Measurements from ENCODE around the gene CPSF3.

The CPSF3 gene

GRCh38 chr2:9398881-9399780, 24.3 kb upstream of the CPSF3 start:
- Histone ChIP-seq H3K27me3 (ENCODE audit: control insufficient read depth, insufficient read depth, low read length) (no peaks in the 10 kb centered on the region), H3K9ac (ENCODE audit: low read depth, low read length) (no peak overlapping the region), H3K27ac (ENCODE audit: low read depth, low read length) (no peak overlapping the region), H3K4me1 (ENCODE audit: control insufficient read depth, insufficient read depth, low read length) (no peaks in the 10 kb centered on the region), H3K4me3 (ENCODE audit: low read depth, low read length) (no peak overlapping the region), H3K9me3 (ENCODE audit: control insufficient read depth, insufficient read depth, low read length) (no peaks in the 10 kb centered on the region), H3K36me3 (ENCODE audit: control insufficient read depth, insufficient read depth, low read length) (peaks cover 11% of the 10 kb centered on the region; the same call in 1 of the 2 replicates)

DNA sequence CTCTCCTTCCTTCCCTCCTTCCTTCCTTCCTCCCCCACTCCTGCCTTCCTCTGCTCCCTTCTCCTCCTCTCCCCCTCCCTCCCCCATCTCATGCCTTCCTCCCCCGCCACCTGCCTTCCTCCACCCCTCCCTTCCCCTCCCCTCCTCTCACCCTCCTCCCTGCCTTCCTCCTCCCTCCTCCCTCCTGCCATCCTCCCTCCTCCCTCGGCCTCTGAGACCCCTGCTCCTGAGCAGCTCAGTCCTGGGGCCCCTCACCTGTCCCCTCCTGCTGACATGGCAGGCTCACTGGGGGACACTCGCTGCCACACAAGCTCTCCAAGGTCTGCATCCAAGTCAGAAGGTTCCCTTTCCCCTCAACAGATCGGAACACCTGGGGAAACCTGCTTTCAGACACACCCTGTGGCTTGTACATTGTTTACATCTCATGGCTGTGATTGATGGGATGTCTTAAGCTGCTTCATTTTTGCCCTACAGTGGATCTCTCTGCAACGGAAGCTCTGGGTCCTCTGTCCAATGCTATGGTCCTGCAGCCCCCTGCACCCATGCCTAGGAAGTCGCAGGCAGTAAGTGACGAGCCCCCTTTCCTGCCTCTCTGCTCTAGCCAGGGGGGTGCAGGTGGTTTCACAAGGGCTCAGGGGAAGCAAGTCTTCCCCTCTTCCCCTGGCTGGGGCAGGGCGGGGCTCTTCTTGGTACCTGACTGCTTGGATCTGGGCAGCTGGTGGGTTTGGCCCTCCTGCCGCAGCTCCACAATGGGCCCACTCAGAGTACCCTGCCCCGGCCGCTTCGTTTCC, 23.0 kb upstream of the CPSF3 start:
- Histone ChIP-seq H3K36me3 (ENCODE audit: control insufficient read depth, insufficient read depth, low read length) (peaks cover 7% of the 10 kb centered on the region; the same call in 1 of the 2 replicates), H3K9me3 (ENCODE audit: control insufficient read depth, insufficient read depth, low read length) (no peaks in the 10 kb centered on the region), H3K4me3 (ENCODE audit: low read depth, low read length) (no peak overlapping the region), H3K27ac (ENCODE audit: low read depth, low read length) (no peak overlapping the region), H3K9ac (ENCODE audit: low read depth, low read length) (no peak overlapping the region), H3K27me3 (ENCODE audit: control insufficient read depth, insufficient read depth, low read length) (no peaks in the 10 kb centered on the region), H3K4me1 (ENCODE audit: control insufficient read depth, insufficient read depth, low read length) (no peaks in the 10 kb centered on the region)

GRCh38 chr2:9401059-9401547, 22.4 kb upstream of the CPSF3 start:
- Histone ChIP-seq H3K27ac (ENCODE audit: low read depth, low read length) (no peak overlapping the region), H3K36me3 (ENCODE audit: control insufficient read depth, insufficient read depth, low read length) (peaks cover 7% of the 10 kb centered on the region; the same call in 1 of the 2 replicates), H3K9ac (ENCODE audit: low read depth, low read length) (no peak overlapping the region), H3K4me1 (ENCODE audit: control insufficient read depth, insufficient read depth, low read length) (no peaks in the 10 kb centered on the region), H3K4me3 (ENCODE audit: low read depth, low read length) (no peak overlapping the region), H3K27me3 (ENCODE audit: control insufficient read depth, insufficient read depth, low read length) (no peaks in the 10 kb centered on the region), H3K9me3 (ENCODE audit: control insufficient read depth, insufficient read depth, low read length) (no peaks in the 10 kb centered on the region)

DNA sequence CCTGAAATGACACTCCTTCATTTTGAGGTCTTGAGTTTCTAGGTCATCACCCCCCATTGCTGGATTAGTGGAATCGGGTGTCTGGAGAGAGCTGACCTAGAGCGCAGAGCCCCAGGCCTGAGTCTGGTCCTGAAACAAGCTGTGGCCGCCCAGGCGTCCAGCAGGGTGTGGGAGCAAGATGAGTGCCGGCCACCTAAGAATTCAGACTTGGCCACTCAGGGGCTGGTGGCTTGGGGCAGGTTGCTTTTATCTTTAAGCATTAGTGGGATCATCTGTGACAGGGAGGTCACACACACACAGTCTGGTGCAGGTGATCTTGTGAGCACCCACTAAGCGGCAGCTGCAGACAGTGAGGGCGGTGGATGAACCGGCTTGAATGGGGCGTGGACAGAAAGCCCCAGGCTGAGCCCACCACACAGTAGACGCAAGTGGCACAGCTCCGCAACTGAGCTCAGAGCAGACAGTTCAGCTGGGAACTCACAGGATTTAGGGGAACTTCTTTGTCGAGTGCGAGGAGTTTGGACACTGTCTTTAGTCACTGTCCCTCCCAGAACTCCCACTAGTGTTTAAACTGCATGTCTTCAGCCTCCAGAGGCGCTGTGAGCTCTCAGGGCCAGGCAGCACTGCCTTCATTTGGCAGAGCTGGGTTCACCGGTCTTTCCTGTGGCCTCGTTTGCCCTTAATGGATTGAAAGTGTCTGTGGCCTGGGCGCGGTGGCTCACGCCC, 21.6 kb upstream of the CPSF3 start:
- Histone ChIP-seq H3K36me3 (ENCODE audit: control insufficient read depth, insufficient read depth, low read length) (peaks cover 7% of the 10 kb centered on the region; the same call in 1 of the 2 replicates), H3K27me3 (ENCODE audit: control insufficient read depth, insufficient read depth, low read length) (no peaks in the 10 kb centered on the region), H3K4me3 (ENCODE audit: low read depth, low read length) (no peak overlapping the region), H3K9ac (ENCODE audit: low read depth, low read length) (no peak overlapping the region), H3K9me3 (ENCODE audit: control insufficient read depth, insufficient read depth, low read length) (no peaks in the 10 kb centered on the region), H3K27ac (ENCODE audit: low read depth, low read length) (no peak overlapping the region), H3K4me1 (ENCODE audit: control insufficient read depth, insufficient read depth, low read length) (no peaks in the 10 kb centered on the region)

- Histone ChIP-seq H3K27me3 (ENCODE audit: control insufficient read depth, insufficient read depth, low read length) (no peaks in the 10 kb centered on the region), H3K27ac (ENCODE audit: low read depth, low read length) (no peak overlapping the region), H3K9me3 (ENCODE audit: control insufficient read depth, insufficient read depth, low read length) (no peaks in the 10 kb centered on the region), H3K4me3 (ENCODE audit: low read depth, low read length) (no peak overlapping the region), H3K36me3 (ENCODE audit: control insufficient read depth, insufficient read depth, low read length) (peaks cover 7% of the 10 kb centered on the region; the same call in 1 of the 2 replicates), H3K9ac (ENCODE audit: low read depth, low read length) (no peak overlapping the region), H3K4me1 (ENCODE audit: control insufficient read depth, insufficient read depth, low read length) (no peaks in the 10 kb centered on the region)
These were observed 19.5 kb upstream of the CPSF3 start for GRCh38 chr2:9403924-9404323.

DNA sequence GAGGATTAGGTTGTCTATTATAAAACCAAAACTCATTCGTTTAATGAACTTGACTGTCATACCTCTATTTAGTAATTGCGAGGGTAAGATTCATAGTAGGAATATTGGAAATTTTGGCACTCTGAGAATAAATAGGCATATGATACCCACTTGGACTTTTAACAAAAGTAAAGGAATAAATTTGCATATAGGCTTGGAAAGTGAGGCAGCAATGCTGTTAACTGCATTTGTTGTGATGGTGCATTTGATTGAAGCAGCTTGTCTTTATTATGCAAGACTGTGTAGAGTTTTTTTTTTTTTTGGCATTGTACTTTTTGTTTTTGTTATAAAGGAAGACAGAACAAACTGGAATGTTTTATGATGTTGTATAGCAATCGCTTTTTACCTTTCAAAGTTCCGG, 19.0 kb upstream of the CPSF3 start:
- no peak overlapping the region for H3K9ac ChIP-seq (ENCODE audit: low read depth, low read length)
- H3K4me1 ChIP-seq (ENCODE audit: control insufficient read depth, insufficient read depth, low read length), result no peaks in the 10 kb centered on the region
- no peak overlapping the region for H3K27ac ChIP-seq (ENCODE audit: low read depth, low read length)
- no peak overlapping the region for H3K4me3 ChIP-seq (ENCODE audit: low read depth, low read length)
- H3K27me3 ChIP-seq (ENCODE audit: control insufficient read depth, insufficient read depth, low read length), result no peaks in the 10 kb centered on the region
- H3K36me3 ChIP-seq (ENCODE audit: control insufficient read depth, insufficient read depth, low read length), result peaks cover 7% of the 10 kb centered on the region; the same call in 1 of the 2 replicates
- no peaks in the 10 kb centered on the region for H3K9me3 ChIP-seq (ENCODE audit: control insufficient read depth, insufficient read depth, low read length)

GRCh38 chr2:9405636-9406035, 17.8 kb upstream of the CPSF3 start:
- no peaks in the 10 kb centered on the region for H3K27me3 ChIP-seq (ENCODE audit: control insufficient read depth, insufficient read depth, low read length)
- H3K36me3 ChIP-seq (ENCODE audit: control insufficient read depth, insufficient read depth, low read length), result peaks cover 7% of the 10 kb centered on the region; the same call in 1 of the 2 replicates
- H3K9ac ChIP-seq (ENCODE audit: low read depth, low read length), result no peak overlapping the region
- H3K27ac ChIP-seq (ENCODE audit: low read depth, low read length), result no peak overlapping the region
- H3K4me1 ChIP-seq (ENCODE audit: control insufficient read depth, insufficient read depth, low read length), result no peaks in the 10 kb centered on the region
- H3K4me3 ChIP-seq (ENCODE audit: low read depth, low read length), result no peak overlapping the region
- H3K9me3 ChIP-seq (ENCODE audit: control insufficient read depth, insufficient read depth, low read length), result no peaks in the 10 kb centered on the region

- Histone ChIP-seq H3K36me3 (ENCODE audit: control insufficient read depth, insufficient read depth, low read length) (peaks cover 13% of the 10 kb centered on the region; the same call in 1 of the 2 replicates), H3K4me1 (ENCODE audit: control insufficient read depth, insufficient read depth, low read length) (no peaks in the 10 kb centered on the region), H3K27me3 (ENCODE audit: control insufficient read depth, insufficient read depth, low read length) (no peaks in the 10 kb centered on the region), H3K4me3 (ENCODE audit: low read depth, low read length) (no peak overlapping the region), H3K9ac (ENCODE audit: low read depth, low read length) (no peak overlapping the region), H3K27ac (ENCODE audit: low read depth, low read length) (no peak overlapping the region), H3K9me3 (ENCODE audit: control insufficient read depth, insufficient read depth, low read length) (no peaks in the 10 kb centered on the region)
These were observed 16.7 kb upstream of the CPSF3 start for GRCh38 chr2:9406529-9407362.

GRCh38 chr2:9407363-9407811, 16.1 kb upstream of the CPSF3 start:
- H3K4me3 ChIP-seq (ENCODE audit: low read depth, low read length), result no peak overlapping the region
- no peak overlapping the region for H3K9ac ChIP-seq (ENCODE audit: low read depth, low read length)
- no peaks in the 10 kb centered on the region for H3K27me3 ChIP-seq (ENCODE audit: control insufficient read depth, insufficient read depth, low read length)
- H3K36me3 ChIP-seq (ENCODE audit: control insufficient read depth, insufficient read depth, low read length), result peaks cover 13% of the 10 kb centered on the region; the same call in 1 of the 2 replicates
- no peaks in the 10 kb centered on the region for H3K4me1 ChIP-seq (ENCODE audit: control insufficient read depth, insufficient read depth, low read length)
- H3K27ac ChIP-seq (ENCODE audit: low read depth, low read length), result no peak overlapping the region
- H3K9me3 ChIP-seq (ENCODE audit: control insufficient read depth, insufficient read depth, low read length), result no peaks in the 10 kb centered on the region

DNA sequence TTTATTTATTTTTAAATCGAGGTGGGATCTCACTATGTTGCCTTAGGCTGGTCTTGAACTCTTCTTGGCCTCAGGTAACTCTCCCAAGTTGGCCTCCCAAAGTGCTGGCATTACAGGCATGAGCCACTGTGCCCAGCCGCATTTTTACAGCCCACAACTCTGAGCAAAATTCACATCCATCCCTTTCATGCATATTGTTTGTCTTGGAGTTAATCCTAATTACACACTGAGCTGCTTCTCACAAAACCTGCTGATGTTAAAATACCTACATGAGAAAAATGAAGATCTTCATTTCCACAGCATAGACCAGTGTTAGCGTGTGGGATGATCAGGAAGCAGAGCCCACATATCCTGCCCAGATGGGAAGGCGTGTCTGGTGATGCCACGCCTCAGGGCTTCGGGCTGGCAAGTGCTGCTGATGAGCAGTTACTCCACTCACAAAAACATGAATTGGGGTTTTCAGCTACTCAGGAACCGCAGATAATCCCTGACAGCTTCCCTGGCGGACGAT, 14.8 kb upstream of the CPSF3 start:
- no peaks in the 10 kb centered on the region for H3K4me1 ChIP-seq (ENCODE audit: control insufficient read depth, insufficient read depth, low read length)
- no peak overlapping the region for H3K9ac ChIP-seq (ENCODE audit: low read depth, low read length)
- H3K36me3 ChIP-seq (ENCODE audit: control insufficient read depth, insufficient read depth, low read length), result peaks cover 12% of the 10 kb centered on the region; the same call in 1 of the 2 replicates
- no peaks in the 10 kb centered on the region for H3K9me3 ChIP-seq (ENCODE audit: control insufficient read depth, insufficient read depth, low read length)
- no peak overlapping the region for H3K27ac ChIP-seq (ENCODE audit: low read depth, low read length)
- no peaks in the 10 kb centered on the region for H3K27me3 ChIP-seq (ENCODE audit: control insufficient read depth, insufficient read depth, low read length)
- no peak overlapping the region for H3K4me3 ChIP-seq (ENCODE audit: low read depth, low read length)

Data from HUES48 (cell line).